Caco-2 (cell line): ENCODE results near the gene CHMP6. TPM values are rescaled to one million over a fixed set of nuclear protein-coding genes. Genes with fewer than 3 reads are reported as not detected.

ENCODE experiments used
- BruUV-seq: library from RNA; stranded (reverse); fragments of 400-500 nt; replicated peaks from 2 replicates; lab custom pipeline; 2021; lab: Mats Ljungman, UMichigan
- CTCF ChIA-PET: fragments of 300-600 bp; sonication (Branson Sonifier 250); formaldehyde crosslinking; loops from one replicate; lab custom pipeline; 2022; ENCODE audit warnings: antibody characterized with exemption; lab: Charles Lee
- POLR2A ChIA-PET: fragments of 300-600 bp; sonication (Branson Sonifier 250); formaldehyde crosslinking; loops from one replicate; lab custom pipeline; 2022; ENCODE audit warnings: antibody characterized with exemption; lab: Charles Lee
- DNase-seq, 2 experiments: peaks; one replicate each; pipeline versions ENCODE4 v3.0.0 to v3.0.0-alpha.2; 2020 to 2022
- H3K27me3 ChIP-seq: replicated peaks from 2 replicates; pipeline ENCODE4 v1.6.0; 2011; ENCODE audit warnings: low read length; ENCODE audit not compliant: control insufficient read depth, insufficient read depth
- H3K36me3 ChIP-seq: 2 replicates; pipeline ENCODE4 v1.5.1; 2011; ENCODE audit warnings: low read length; ENCODE audit not compliant: control insufficient read depth, insufficient read depth
- H3K4me1 ChIP-seq: fragments of 250-450 bp; sonication (Bioruptor Pico); 2 replicates; pipeline ENCODE4 v1.5.1; 2020; ENCODE audit warnings: mild to moderate bottlenecking
- H3K4me3 ChIP-seq: 2 replicates; pipeline ENCODE4 v1.5.1; 2011; ENCODE audit warnings: low read depth, mild to moderate bottlenecking, control low read depth, low read length
- H3K9me3 ChIP-seq: fragments of 250-450 bp; sonication (Bioruptor Pico); 2 replicates; pipeline ENCODE4 v1.5.1; 2020; ENCODE audit warnings: mild to moderate bottlenecking, moderate library complexity
- H3K27ac Mint-ChIP-seq: one replicate; pipeline ENCODE4 v1.8.0; 2022; ENCODE audit warnings: mixed read lengths; ENCODE audit not compliant: unreplicated experiment
- H3K27me3 Mint-ChIP-seq: one replicate; pipeline ENCODE4 v1.8.0; 2022; ENCODE audit warnings: mixed read lengths; ENCODE audit not compliant: insufficient read depth, unreplicated experiment
- H3K36me3 Mint-ChIP-seq: one replicate; pipeline ENCODE4 v1.8.0; 2022; ENCODE audit warnings: mild to moderate bottlenecking, mixed read lengths; ENCODE audit not compliant: insufficient read depth, unreplicated experiment
- H3K4me1 Mint-ChIP-seq: one replicate; pipeline ENCODE4 v1.8.0; 2022; ENCODE audit warnings: low read depth, mixed read lengths; ENCODE audit not compliant: unreplicated experiment
- H3K4me3 Mint-ChIP-seq: one replicate; pipeline ENCODE4 v1.8.0; 2022; ENCODE audit warnings: mild to moderate bottlenecking, moderate library complexity, mixed read lengths; ENCODE audit not compliant: unreplicated experiment
- H3K9me3 Mint-ChIP-seq: one replicate; pipeline ENCODE4 v1.8.0; 2022; ENCODE audit warnings: mixed read lengths; ENCODE audit not compliant: unreplicated experiment
- intact Hi-C: fragments of 100-400 bp; cut with micrococcal nuclease; formaldehyde crosslinking; loops from one replicate; pipeline ENCODE4 v1.10.0; 2022; ENCODE audit not compliant: unreplicated experiment
- total RNA-seq: library from RNA; stranded (reverse); gene quantifications from 2 replicates; pipeline ENCODE4 v1.2.3, GENCODE V29; 2022
- TF ChIP-seq, protein P1 (sequence below), 2 experiments: fragments of 200-600 bp in 1 of 2; IDR thresholded peaks; 1 replicate in 1 of 2; 2 replicates in 1 of 2; pipeline versions ENCODE4 v1.5.1 to v1.8.0; 2011 to 2022; ENCODE audit warnings: antibody characterized with exemption in 1 of 2, control low read depth in 1 of 2, inconsistent platforms in 1 of 2, low read depth in 1 of 2, low read length in 1 of 2, mild to moderate bottlenecking in 1 of 2, moderate library complexity in 1 of 2; ENCODE audit not compliant: insufficient read depth in 1 of 2, severe bottlenecking in 1 of 2, unreplicated experiment in 1 of 2

Gene CHMP6
- total RNA-seq, 1 experiment from 2014 or later = 23.2 TPM

DNA sequence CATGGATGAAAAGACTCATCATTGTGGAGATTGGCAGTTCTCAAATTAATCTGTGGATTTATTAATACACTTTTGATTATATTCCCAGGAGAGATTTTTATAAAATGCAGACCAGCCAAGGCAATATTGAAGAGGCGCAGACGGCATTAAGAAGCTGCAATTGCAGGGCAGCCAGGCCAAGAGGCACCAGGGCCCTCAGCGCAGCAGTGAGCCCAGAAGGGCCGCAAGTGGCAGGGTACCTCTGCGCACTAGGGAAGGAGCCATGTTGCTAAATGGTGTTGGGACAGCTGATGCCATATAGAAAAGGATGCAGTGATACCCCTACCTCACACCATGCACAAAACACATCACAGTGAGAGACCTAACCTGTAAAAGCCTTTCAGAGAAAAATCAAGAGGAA lies 36.6 kb upstream of the CHMP6 start:
- Mint-ChIP-seq H3K4me1 (no peaks in the 10 kb centered on the region), H3K36me3 (peaks cover 16% of the 10 kb centered on the region), H3K27me3 (no peaks in the 10 kb centered on the region), H3K27ac (no peak overlapping the region), H3K4me3 (no peak overlapping the region), H3K9me3 (no peaks in the 10 kb centered on the region)
- BruUV-seq = no TSS peak
- DNase-seq = peak in 1 of 2 experiments; percentile 5
- no peaks in the 10 kb centered on the region for H3K36me3 ChIP-seq
- no peaks in the 10 kb centered on the region for H3K9me3 ChIP-seq
- TF ChIP-seq, protein P1, sequence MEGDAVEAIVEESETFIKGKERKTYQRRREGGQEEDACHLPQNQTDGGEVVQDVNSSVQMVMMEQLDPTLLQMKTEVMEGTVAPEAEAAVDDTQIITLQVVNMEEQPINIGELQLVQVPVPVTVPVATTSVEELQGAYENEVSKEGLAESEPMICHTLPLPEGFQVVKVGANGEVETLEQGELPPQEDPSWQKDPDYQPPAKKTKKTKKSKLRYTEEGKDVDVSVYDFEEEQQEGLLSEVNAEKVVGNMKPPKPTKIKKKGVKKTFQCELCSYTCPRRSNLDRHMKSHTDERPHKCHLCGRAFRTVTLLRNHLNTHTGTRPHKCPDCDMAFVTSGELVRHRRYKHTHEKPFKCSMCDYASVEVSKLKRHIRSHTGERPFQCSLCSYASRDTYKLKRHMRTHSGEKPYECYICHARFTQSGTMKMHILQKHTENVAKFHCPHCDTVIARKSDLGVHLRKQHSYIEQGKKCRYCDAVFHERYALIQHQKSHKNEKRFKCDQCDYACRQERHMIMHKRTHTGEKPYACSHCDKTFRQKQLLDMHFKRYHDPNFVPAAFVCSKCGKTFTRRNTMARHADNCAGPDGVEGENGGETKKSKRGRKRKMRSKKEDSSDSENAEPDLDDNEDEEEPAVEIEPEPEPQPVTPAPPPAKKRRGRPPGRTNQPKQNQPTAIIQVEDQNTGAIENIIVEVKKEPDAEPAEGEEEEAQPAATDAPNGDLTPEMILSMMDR (IDR thresholded peaks at IDR 0.05; ENCODE audit: insufficient read depth in 1 of 2, low read depth in 1 of 2, low read length in 1 of 2, severe bottlenecking in 1 of 2, unreplicated experiment in 1 of 2) = no peak
- H3K4me3 ChIP-seq = no peak overlapping the region
- intact Hi-C loops = no loop called here
- POLR2A ChIA-PET = no interaction called here
- CTCF ChIA-PET = no interaction called here
- no peaks in the 10 kb centered on the region for H3K27me3 ChIP-seq
- 0 out of 2 replicates have a peak, but pooled peaks cover 4% of the 10 kb centered on the region for H3K4me1 ChIP-seq

DNA sequence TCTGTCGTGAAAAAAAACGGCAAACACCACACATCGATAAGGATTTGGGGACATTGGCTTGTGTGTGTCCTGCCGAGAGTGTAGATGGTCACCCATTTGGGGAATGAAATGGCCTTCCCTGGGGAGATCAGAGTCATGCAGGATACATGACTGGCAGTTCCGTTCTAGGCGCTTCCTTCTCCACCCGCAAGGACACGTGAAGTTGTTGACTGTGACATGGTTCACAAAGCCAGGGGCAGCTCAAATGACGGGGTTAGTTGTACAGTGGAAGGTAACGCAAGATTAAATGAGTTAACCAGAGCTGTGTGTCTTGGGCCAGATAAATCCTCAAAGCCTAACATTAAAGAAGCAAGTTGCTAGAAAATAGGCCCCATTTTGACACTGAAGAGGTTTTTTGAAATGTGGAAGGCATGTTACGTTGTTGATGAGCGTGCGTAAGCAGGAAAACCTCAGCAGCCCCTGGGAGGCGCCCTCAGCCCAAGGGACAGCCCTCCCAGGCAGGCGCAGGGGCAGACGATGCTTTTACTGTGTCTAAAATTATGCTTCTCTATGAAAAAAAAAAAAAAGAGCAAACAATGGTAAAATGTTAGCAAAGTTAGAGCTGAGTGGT lies 35.9 kb upstream of the CHMP6 start:
- BruUV-seq = no TSS peak
- Mint-ChIP-seq H3K36me3 (peaks cover 16% of the 10 kb centered on the region), H3K27me3 (no peaks in the 10 kb centered on the region), H3K9me3 (no peaks in the 10 kb centered on the region), H3K4me3 (no peak overlapping the region), H3K27ac (no peak overlapping the region), H3K4me1 (no peaks in the 10 kb centered on the region)
- no peaks in the 10 kb centered on the region for H3K36me3 ChIP-seq
- intact Hi-C loops = no loop called here
- H3K4me1 ChIP-seq = 0 out of 2 replicates have a peak, but pooled peaks cover 4% of the 10 kb centered on the region
- POLR2A ChIA-PET = no interaction called here
- CTCF ChIA-PET = no interaction called here
- TF ChIP-seq, protein P1 (IDR thresholded peaks at IDR 0.05; ENCODE audit: insufficient read depth in 1 of 2, low read depth in 1 of 2, low read length in 1 of 2, severe bottlenecking in 1 of 2, unreplicated experiment in 1 of 2) = no peak
- DNase-seq = peak in 1 of 2 experiments; percentile 17
- no peaks in the 10 kb centered on the region for H3K9me3 ChIP-seq
- H3K4me3 ChIP-seq = no peak overlapping the region
- no peaks in the 10 kb centered on the region for H3K27me3 ChIP-seq

GRCh38 chr17:80956321-80957190 lies 35.1 kb upstream of the CHMP6 start:
- Mint-ChIP-seq H3K36me3 (peaks cover 18% of the 10 kb centered on the region), H3K4me3 (no peak overlapping the region), H3K27ac (no peak overlapping the region), H3K9me3 (no peaks in the 10 kb centered on the region), H3K27me3 (no peaks in the 10 kb centered on the region), H3K4me1 (no peaks in the 10 kb centered on the region)
- CTCF ChIA-PET = interaction anchor here (0.6 to 1.3 kb wide), 2 partner anchors 14 to 700 kb away, joined by 3 to 4 read pairs; no protein-coding TSS in a partner anchor
- TF ChIP-seq, protein P1 (IDR thresholded peaks at IDR 0.05; ENCODE audit: insufficient read depth in 1 of 2, low read depth in 1 of 2, low read length in 1 of 2, severe bottlenecking in 1 of 2, unreplicated experiment in 1 of 2) = no peak
- no peaks in the 10 kb centered on the region for H3K27me3 ChIP-seq
- H3K9me3 ChIP-seq = no peaks in the 10 kb centered on the region
- H3K4me1 ChIP-seq = 0 out of 2 replicates have a peak, but pooled peaks cover 4% of the 10 kb centered on the region
- intact Hi-C loops = no loop called here
- DNase-seq = peak in 1 of 2 experiments; percentile 30
- H3K4me3 ChIP-seq = no peak overlapping the region
- no peaks in the 10 kb centered on the region for H3K36me3 ChIP-seq
- POLR2A ChIA-PET = no interaction called here
- no TSS peak for BruUV-seq
